ENCODE measurements around the gene RXRG.

The RXRG gene

GRCh38 chr1:165408518-165408917 is 36.4 kb downstream of the RXRG start:
- no peak for DNase-seq (ENCODE audit: low read depth)

- DNase-seq (ENCODE audit: low read depth), result no peak
These were observed 37.5 kb downstream of the RXRG start for GRCh38 chr1:165407398-165407797.

GRCh38 chr1:165403835-165404482 is 41.0 kb downstream of the RXRG start:
- no peak for DNase-seq (ENCODE audit: low read depth)

- DNase-seq (ENCODE audit: low read depth), result no peak
These were observed 42.3 kb downstream of the RXRG start for GRCh38 chr1:165402517-165403111.

GRCh38 chr1:165397944-165398343 is 47.0 kb downstream of the RXRG start:
- peak; percentile 46 for DNase-seq (ENCODE audit: low read depth)

- no peak for DNase-seq (ENCODE audit: low read depth)
These were observed 49.0 kb downstream of the RXRG start for GRCh38 chr1:165395901-165396300.

- no peak for DNase-seq (ENCODE audit: low read depth)
These were observed 49.4 kb downstream of the RXRG start for GRCh38 chr1:165395478-165395877.

GRCh38 chr1:165392634-165393571 is 52.0 kb downstream of the RXRG start:
- DNase-seq (ENCODE audit: low read depth), result peak; percentile 86

- DNase-seq (ENCODE audit: low read depth), result no peak
These were observed 55.3 kb downstream of the RXRG start for GRCh38 chr1:165389609-165390008.

GRCh38 chr1:165387961-165388360 is 57.0 kb downstream of the RXRG start:
- peak; percentile 5 for DNase-seq (ENCODE audit: low read depth)

GRCh38 chr1:165387505-165387904 is 57.4 kb downstream of the RXRG start:
- no peak for DNase-seq (ENCODE audit: low read depth)

GRCh38 chr1:165383599-165384405 is 61.1 kb downstream of the RXRG start:
- DNase-seq (ENCODE audit: low read depth), result no peak

- peak; percentile 64 for DNase-seq (ENCODE audit: low read depth)
These were observed 61.9 kb downstream of the RXRG start for GRCh38 chr1:165383067-165383466.

- DNase-seq (ENCODE audit: low read depth), result no peak
These were observed 63.0 kb downstream of the RXRG start for GRCh38 chr1:165381745-165382505.

- DNase-seq (ENCODE audit: low read depth), result no peak
These were observed 68.1 kb downstream of the RXRG start for GRCh38 chr1:165376811-165377311.

- DNase-seq (ENCODE audit: low read depth), result peak; percentile 83
These were observed 68.7 kb downstream of the RXRG start for GRCh38 chr1:165376041-165376810.

GRCh38 chr1:165375623-165376022 is 69.3 kb downstream of the RXRG start:
- no peak for DNase-seq (ENCODE audit: low read depth)

- DNase-seq (ENCODE audit: low read depth), result no peak
These were observed 73.2 kb downstream of the RXRG start for GRCh38 chr1:165371588-165372225.

- peak; percentile 26 for DNase-seq (ENCODE audit: low read depth)
These were observed 75.6 kb downstream of the RXRG start for GRCh38 chr1:165369255-165369848.
